NB4 (cell line): ENCODE results near the gene PAFAH1B1.

Source experiments
- POLR2A ChIP-seq: IDR thresholded peaks from 2 replicates; pipeline ENCODE4 v1.6.1; 2011; ENCODE audit warnings: mild to moderate bottlenecking; ENCODE audit not compliant: insufficient read length; ENCODE audit errors: extremely low read depth
- TF ChIP-seq, protein P1 (sequence below): IDR thresholded peaks from one replicate; pipeline ENCODE4 v1.5.1; 2012; ENCODE audit warnings: low read depth, low read length
- TF ChIP-seq, protein P2 (sequence below): IDR thresholded peaks from 2 replicates; pipeline ENCODE4 v1.6.1; 2011; ENCODE audit warnings: low read depth, low read length

- TF ChIP-seq, protein P1, sequence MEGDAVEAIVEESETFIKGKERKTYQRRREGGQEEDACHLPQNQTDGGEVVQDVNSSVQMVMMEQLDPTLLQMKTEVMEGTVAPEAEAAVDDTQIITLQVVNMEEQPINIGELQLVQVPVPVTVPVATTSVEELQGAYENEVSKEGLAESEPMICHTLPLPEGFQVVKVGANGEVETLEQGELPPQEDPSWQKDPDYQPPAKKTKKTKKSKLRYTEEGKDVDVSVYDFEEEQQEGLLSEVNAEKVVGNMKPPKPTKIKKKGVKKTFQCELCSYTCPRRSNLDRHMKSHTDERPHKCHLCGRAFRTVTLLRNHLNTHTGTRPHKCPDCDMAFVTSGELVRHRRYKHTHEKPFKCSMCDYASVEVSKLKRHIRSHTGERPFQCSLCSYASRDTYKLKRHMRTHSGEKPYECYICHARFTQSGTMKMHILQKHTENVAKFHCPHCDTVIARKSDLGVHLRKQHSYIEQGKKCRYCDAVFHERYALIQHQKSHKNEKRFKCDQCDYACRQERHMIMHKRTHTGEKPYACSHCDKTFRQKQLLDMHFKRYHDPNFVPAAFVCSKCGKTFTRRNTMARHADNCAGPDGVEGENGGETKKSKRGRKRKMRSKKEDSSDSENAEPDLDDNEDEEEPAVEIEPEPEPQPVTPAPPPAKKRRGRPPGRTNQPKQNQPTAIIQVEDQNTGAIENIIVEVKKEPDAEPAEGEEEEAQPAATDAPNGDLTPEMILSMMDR: no peak
- TF ChIP-seq, protein P2, sequence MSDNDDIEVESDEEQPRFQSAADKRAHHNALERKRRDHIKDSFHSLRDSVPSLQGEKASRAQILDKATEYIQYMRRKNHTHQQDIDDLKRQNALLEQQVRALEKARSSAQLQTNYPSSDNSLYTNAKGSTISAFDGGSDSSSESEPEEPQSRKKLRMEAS: no peak
- TF ChIP-seq POLR2A: no peak
Measured at GRCh38 chr17:2609091-2609490, 15.6 kb downstream of the PAFAH1B1 start.
